NCI-H187 treated with DMSO at 0.1 percent for 48 hours (cell line): ENCODE data around the gene FANCB.

Experiments
- DNase-seq: peaks from one replicate; lab custom pipeline; 2025; lab: John Stamatoyannopoulos, UW

The FANCB gene

DNA sequence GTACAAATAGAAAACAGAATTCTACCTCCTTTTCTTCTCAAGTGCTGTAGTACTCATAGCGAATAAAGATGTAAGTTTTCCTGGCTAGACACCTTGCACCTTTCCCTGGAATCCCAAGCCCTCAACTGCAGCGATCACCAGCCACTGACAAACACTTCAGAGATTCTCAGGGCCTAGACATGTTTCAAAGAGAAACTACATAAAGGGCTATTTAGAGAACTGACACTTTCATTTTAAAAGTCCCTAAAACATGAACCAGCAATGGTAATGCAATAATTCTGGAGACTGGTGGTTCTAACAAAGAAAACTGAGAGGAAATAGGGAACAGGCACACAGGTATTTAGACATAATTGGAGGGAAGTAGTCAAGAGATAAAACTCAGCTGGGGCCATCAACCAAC is 35.7 kb downstream of the FANCB start:
- no peak for DNase-seq

DNA sequence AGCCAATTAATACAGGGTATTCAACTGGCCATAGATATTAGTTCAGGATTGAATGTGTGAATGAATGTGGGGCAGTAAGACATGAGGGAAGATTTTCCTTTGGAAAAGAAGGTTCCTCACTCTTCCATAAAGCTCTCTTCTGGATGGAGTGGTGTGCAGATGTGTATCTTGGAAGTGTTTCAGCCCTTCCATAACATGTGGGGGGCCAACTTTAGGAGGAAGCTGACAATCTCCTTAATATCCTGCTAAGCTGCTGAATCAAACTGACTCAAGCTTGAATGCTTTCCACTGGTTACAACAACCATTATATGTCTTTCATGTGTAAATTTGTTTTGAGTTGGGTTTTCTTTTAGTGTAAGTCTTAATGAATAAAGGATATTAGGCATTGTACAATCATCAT is 40.3 kb downstream of the FANCB start:
- no peak for DNase-seq

DNA sequence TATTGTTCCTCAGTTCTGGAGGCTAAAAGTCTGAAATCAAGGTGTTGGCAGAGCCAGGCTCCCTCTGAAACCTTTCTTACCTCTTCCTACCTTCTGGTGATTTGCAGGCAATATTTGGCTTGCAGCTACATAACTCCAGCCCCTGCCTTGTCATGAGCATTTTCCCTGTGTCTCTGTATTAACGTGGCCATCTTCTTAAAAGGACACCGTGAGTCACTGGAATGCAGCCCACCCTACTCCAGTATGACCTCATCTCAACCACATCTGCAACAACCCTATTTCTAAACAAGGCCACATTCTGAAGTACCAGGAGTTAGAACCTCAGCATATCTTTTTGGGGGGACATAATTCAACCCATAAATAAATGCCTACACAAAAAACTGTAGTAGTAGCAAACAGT is 40.7 kb downstream of the FANCB start:
- no peak for DNase-seq

DNA sequence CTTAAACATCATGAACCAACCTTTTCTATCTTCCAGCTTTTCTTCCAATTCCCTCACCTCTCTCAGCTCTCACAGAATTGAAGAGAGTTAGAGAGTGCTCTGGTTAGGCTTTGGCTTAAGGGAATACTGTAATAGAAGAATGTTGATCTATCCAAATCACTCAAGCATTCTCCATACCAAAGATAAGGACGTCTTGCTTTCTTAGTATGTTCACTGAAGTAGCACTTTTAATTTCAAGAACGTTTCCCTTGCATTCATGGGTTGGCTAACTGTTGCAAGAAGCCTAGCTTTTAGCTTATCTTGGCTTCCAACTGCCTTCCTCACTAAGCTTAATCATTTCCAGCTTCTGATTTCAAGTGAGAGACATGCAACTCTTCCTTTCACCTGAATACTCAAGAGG is 43.2 kb downstream of the FANCB start:
- DNase-seq = no peak

DNA sequence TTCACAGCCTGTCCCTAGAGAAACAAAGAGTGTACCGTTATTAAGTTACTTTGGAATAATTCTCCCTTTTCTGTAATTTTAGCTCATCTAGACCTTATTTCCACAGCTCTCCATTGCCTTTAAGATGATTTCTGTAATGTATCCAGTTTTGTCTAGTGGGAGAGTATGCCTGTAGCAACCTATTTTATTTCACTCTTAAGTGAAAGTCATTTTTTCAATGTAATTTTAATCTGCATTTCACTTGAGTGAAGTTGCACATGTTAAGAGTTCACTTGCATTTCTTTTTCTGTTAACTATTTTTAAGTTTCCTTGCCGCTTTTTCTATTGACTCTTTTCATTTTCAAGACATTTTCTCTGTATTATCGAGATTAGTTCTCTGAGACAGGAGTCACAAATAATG is 46.5 kb downstream of the FANCB start:
- no peak for DNase-seq

DNA sequence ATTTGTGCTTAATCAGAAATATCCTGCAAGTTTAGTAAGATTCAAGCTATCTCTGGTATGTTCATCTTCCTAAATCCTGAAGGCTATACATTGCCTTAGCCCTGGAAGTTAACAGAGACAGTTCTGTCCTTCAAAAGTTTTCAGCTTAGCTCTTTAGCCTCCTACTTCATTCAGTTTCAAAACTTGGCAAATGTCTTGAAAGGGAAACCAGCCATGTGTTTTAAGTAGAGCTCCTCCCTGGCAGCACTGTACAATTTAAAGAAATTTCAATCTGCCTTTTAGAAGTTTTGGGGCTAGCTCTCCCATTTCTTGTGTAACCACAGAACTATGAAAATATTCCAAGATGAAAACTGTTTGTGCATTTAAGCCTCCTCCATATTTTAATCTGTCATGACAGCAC is 47.0 kb downstream of the FANCB start:
- no peak for DNase-seq

DNA sequence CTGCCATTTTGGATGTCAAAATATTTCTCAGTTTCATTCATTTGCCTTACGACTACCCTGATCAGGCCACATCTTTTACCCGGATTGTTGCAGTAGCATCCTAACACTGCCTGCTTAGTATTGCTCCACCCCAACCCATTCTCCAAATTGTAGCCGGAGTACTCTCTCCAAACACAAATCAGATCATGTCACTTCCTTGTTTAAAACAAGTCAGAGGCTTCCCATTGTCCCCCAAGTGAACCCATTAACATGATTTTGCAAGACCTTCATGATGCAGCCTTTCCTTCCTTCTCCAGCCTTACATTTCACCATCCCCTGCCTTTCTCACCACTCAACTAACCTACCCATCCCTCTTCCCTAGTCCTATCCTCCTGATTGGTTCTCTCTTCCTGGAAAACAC is 53.1 kb downstream of the FANCB start:
- no peak for DNase-seq

DNA sequence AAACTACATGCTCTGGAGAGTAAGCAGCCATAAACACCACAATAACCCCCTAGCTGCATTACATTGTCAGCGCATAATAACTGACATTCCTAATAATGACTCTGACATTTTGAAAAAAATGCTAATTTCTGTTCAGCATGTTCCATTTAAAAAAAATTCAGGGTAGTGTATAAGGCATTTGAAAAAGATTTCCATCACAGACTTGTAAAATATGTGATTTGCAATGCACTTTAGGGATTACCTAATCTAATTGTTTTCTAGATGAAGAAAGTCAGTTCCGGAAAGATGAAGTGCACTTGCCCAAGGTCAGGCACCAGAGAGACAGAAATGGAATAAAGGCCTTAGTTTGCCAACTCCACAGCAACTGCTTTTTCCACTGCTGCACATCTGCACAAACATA is 55.3 kb downstream of the FANCB start:
- no peak for DNase-seq

DNA sequence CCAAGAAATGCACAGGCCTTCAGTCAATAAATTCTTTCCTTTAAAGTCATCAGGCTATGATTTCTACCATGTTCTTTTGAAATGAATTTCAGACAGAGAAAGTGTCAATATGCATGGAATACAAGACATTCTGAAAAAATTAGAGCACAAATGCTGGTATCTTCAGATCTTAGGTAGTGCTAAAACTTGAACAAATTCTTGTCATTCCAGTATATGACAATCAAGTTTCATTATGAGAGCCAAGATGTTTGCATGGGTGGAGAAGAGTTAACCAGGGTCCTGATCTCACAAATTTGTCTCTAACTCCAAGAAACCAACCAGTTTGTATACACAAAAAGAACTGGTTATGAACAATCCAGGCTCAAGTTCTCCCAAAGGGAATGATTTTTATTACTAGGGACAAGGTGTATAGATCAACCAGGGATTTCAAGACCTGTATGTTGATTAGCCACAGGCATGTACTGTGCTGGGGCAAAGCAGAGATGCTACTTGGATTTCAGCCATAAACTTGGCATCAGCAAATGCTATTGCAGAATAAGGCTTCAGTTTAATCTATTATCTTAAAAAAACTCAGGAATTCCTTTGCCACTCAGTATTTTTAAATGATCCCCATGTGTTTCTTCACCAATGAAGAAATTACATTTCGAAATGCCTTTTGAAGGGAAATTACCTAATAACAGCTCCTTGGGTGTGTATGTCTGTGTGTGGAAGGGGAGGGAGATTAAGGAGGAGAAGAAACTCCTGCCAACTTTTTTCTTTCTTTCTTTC is 69.7 kb downstream of the FANCB start:
- no peak for DNase-seq

DNA sequence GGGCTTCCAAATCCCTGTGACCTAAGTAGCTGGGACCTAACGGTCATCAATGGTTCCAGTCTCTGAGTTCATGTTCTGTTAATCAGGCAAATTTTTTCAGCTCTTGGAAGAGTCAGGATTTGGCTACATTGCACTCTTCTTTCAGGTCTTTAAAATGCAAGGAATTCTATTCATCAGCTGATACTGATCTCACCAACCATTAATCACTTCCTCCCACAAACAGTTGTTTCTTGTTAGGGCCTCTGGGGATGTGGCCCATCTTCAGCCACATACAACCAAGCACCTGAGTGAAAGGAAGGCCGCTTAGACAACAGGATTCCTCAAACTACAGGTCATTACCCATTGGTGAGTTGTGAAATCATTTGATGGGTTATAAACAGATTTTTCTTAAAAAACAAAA is 71.7 kb downstream of the FANCB start:
- DNase-seq = no peak

DNA sequence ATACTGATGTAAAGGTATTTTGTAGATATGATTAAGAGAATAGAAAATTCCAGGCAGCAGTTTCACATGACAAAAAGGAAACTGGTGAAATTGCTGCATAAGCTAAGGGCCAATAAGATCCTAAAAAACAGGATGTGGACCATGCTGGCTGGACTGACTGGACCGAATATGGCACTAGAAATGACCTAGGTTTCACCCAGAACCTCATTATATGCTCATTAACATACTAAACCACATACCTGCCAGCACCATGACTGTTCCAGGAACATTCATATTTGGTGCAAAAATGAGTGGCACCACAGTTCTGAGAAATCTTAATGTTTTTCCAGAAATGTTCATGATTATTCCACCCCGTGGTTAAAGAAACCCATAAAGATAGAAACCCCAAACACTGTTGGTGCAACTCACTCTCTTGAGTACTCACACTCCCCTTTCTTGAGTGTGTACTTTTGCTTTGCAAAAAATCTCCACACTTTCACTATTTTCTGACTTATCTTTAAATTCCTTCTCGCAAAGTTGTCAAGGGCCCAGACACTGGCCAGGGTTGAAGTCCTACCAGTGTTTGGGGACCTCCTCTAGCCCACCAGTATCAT is 74.0 kb downstream of the FANCB start:
- DNase-seq = no peak
